Tibial artery (tissue), 4 donors: ENCODE results near the gene NKX6-2.

ENCODE experiments used
- DNase-seq, 2 donors: peaks; one replicate each; pipeline ENCODE4 v3.0.0-alpha.2; 2019
- H3K27ac ChIP-seq, 2 donors: fragments of 200-600 bp; sonication (generic) in 1 of 2; 1 replicate in 1 of 2; 2 replicates in 1 of 2; pipeline ENCODE4 v1.5.1; 2018 to 2019; ENCODE audit warnings: mild to moderate bottlenecking in 1 of 2
- H3K27me3 ChIP-seq, 2 donors: fragments of 200-600 bp; sonication (generic) in 1 of 2; one replicate each; pipeline versions ENCODE4 v1.5.1 to v1.6.0; 2016 to 2019
- H3K36me3 ChIP-seq, 3 donors: fragments of 200-600 bp; sonication (generic) in 2 of 3; one replicate each; pipeline ENCODE4 v1.5.1; 2016 to 2019; ENCODE audit warnings: mild to moderate bottlenecking in 2 of 3
- H3K4me1 ChIP-seq, 4 donors: fragments of 200-600 bp; sonication (generic) in 2 of 4; 1 replicate in 3 of 4; 2 replicates in 1 of 4; pipeline ENCODE4 v1.5.1; 2016 to 2019
- H3K4me3 ChIP-seq, 2 donors: fragments of 200-600 bp; sonication (generic) in 1 of 2; 1 replicate in 1 of 2; 2 replicates in 1 of 2; pipeline ENCODE4 v1.5.1; 2018 to 2019; ENCODE audit warnings: mild to moderate bottlenecking in 2 of 2
- H3K9me3 ChIP-seq, 3 donors: fragments of 200-600 bp; sonication (generic) in 1 of 3; one replicate each; pipeline ENCODE4 v1.5.1; 2016 to 2019
- CTCF ChIP-seq, 2 experiments: fragments of 200-600 bp in 1 of 2; fragments of 450-650 bp in 1 of 2; IDR thresholded peaks; one replicate each; pipeline ENCODE4 v1.5.1; 2017 to 2019; ENCODE audit warnings: antibody characterized with exemption in 2 of 2, mild to moderate bottlenecking in 1 of 2, moderate library complexity in 1 of 2
- intact Hi-C: fragments of 100-400 bp; cut with DNase I; formaldehyde crosslinking; loops from one replicate; pipeline ENCODE4 v1.15.0; 2023; ENCODE audit warnings: low total_unique reads

NKX6-2 gene

GRCh38 chr10:132739225-132739613, 46.7 kb downstream of the NKX6-2 start:
- no peaks in the 10 kb centered on the region for H3K27me3 ChIP-seq
- no peak for DNase-seq
- no peaks in the 10 kb centered on the region for H3K4me1 ChIP-seq
- H3K9me3 ChIP-seq: no peaks in the 10 kb centered on the region
- no peak overlapping the region for H3K27ac ChIP-seq
- H3K36me3 ChIP-seq: peaks cover 0 to 61% (median 36%) of the 10 kb centered on the region in 3 donors
- intact Hi-C loops: no loop called here
- TF ChIP-seq CTCF (IDR thresholded peaks at IDR 0.05): no peak
- no peak overlapping the region for H3K4me3 ChIP-seq

- Histone ChIP-seq H3K27me3 (no peaks in the 10 kb centered on the region), H3K27ac (no peak overlapping the region), H3K4me3 (no peak overlapping the region), H3K36me3 (peaks cover 0 to 63% (median 37%) of the 10 kb centered on the region in 3 donors), H3K4me1 (no peaks in the 10 kb centered on the region), H3K9me3 (no peaks in the 10 kb centered on the region)
- intact Hi-C loops: no loop called here
- no peak for TF ChIP-seq CTCF (IDR thresholded peaks at IDR 0.05)
- DNase-seq: no peak
Observed at GRCh38 chr10:132738454-132739224, 47.3 kb downstream of the NKX6-2 start.

GRCh38 chr10:132737390-132738048, 48.4 kb downstream of the NKX6-2 start:
- no peak overlapping the region for H3K4me3 ChIP-seq
- no peak for DNase-seq
- H3K27ac ChIP-seq: no peak overlapping the region
- TF ChIP-seq CTCF (IDR thresholded peaks at IDR 0.05): no peak
- no peaks in the 10 kb centered on the region for H3K4me1 ChIP-seq
- intact Hi-C loops: no loop called here
- no peaks in the 10 kb centered on the region for H3K9me3 ChIP-seq
- no peaks in the 10 kb centered on the region for H3K27me3 ChIP-seq
- peaks cover 0 to 64% (median 37%) of the 10 kb centered on the region in 3 donors for H3K36me3 ChIP-seq

- H3K9me3 ChIP-seq: no peaks in the 10 kb centered on the region
- no peak for TF ChIP-seq CTCF (IDR thresholded peaks at IDR 0.05)
- no peak overlapping the region for H3K27ac ChIP-seq
- no peak for DNase-seq
- no peaks in the 10 kb centered on the region for H3K27me3 ChIP-seq
- intact Hi-C loops: no loop called here
- peaks cover 0 to 66% (median 24%) of the 10 kb centered on the region in 3 donors for H3K36me3 ChIP-seq
- no peak overlapping the region for H3K4me3 ChIP-seq
- H3K4me1 ChIP-seq: no peaks in the 10 kb centered on the region
Observed at GRCh38 chr10:132735923-132736391, 50.0 kb downstream of the NKX6-2 start.

GRCh38 chr10:132735341-132735775, 50.6 kb downstream of the NKX6-2 start:
- peaks cover 0 to 68% (median 26%) of the 10 kb centered on the region in 3 donors for H3K36me3 ChIP-seq
- intact Hi-C loops: no loop called here

More at GRCh38 chr10:132735341-132735775, 50.6 kb downstream of the NKX6-2 start:
- TF ChIP-seq CTCF (IDR thresholded peaks at IDR 0.05): no peak
- Histone ChIP-seq H3K4me3 (no peak overlapping the region), H3K4me1 (no peaks in the 10 kb centered on the region), H3K27ac (no peak overlapping the region), H3K27me3 (no peaks in the 10 kb centered on the region), H3K9me3 (no peaks in the 10 kb centered on the region)
- no peak for DNase-seq
